Lung (tissue), 12 donors: ENCODE results near the gene ADGRE3. TPM values are rescaled to one million over a fixed set of nuclear protein-coding genes. Genes with fewer than 3 reads are reported as not detected.
"Not testable (repeated sequence)": the region's sequence is repeated elsewhere in the genome, so short reads cannot be mapped to it uniquely, and the experiment has no call there.

Experiments
- ATAC-seq: fragments of 200-7000 bp; cut with Tn5 transposase; one replicate; pipeline ENCODE4 v1.9.1; 2020; ENCODE audit warnings: moderate number of reproducible peaks; ENCODE audit not compliant: insufficient read depth, low FRiP score
- DNase-seq, 3 donors: peaks; one replicate each; pipeline ENCODE4 v3.0.0-alpha.2; 2013 to 2017
- H3K27ac ChIP-seq, 2 donors: one replicate each; pipeline ENCODE4 v1.5.1; 2013; ENCODE audit warnings: mild to moderate bottlenecking in 2 of 2, moderate library complexity in 2 of 2, control low read depth in 1 of 2, inconsistent platforms in 1 of 2, low read depth in 1 of 2, low read length in 1 of 2
- H3K27me3 ChIP-seq, 3 donors: one replicate each; pipeline ENCODE4 v1.5.1; 2013; ENCODE audit warnings: low read length in 2 of 3; ENCODE audit not compliant: control insufficient read depth in 3 of 3, insufficient read depth in 3 of 3
- H3K36me3 ChIP-seq, 4 donors: one replicate each; pipeline ENCODE4 v1.5.1; 2013; ENCODE audit warnings: low read length in 4 of 4, mild to moderate bottlenecking in 1 of 4, moderate library complexity in 1 of 4; ENCODE audit not compliant: control insufficient read depth in 4 of 4, insufficient read depth in 4 of 4
- H3K4me1 ChIP-seq, 5 donors: one replicate each; pipeline ENCODE4 v1.5.1; 2013; ENCODE audit warnings: low read length in 5 of 5, mild to moderate bottlenecking in 2 of 5, moderate library complexity in 1 of 5; ENCODE audit not compliant: control insufficient read depth in 5 of 5, insufficient read depth in 5 of 5
- H3K4me3 ChIP-seq: one replicate; pipeline ENCODE4 v1.5.1; 2013; ENCODE audit warnings: mild to moderate bottlenecking, control low read depth, moderate library complexity
- H3K9ac ChIP-seq, 2 donors: one replicate each; pipeline ENCODE4 v1.5.1; 2013; ENCODE audit warnings: low read length in 2 of 2, control low read depth in 1 of 2; ENCODE audit not compliant: insufficient read depth in 1 of 2
- H3K9me3 ChIP-seq, 4 donors: one replicate each; pipeline ENCODE4 v1.5.1; 2013; ENCODE audit warnings: low read length in 3 of 4, mild to moderate bottlenecking in 1 of 4, moderate library complexity in 1 of 4; ENCODE audit not compliant: control insufficient read depth in 4 of 4, insufficient read depth in 3 of 4
- CTCF ChIP-seq: IDR thresholded peaks from 2 replicates; pipeline ENCODE4 v1.5.1; 2012; ENCODE audit warnings: mild to moderate bottlenecking; ENCODE audit errors: control extremely low read depth, extremely low read depth
- WGBS, 2 donors: extraction: QIAGEN DNeasy Blood & Tissue Kit; methylation state at CpG; one replicate each; pipeline ENCODE4 v1.1.7; 2013; 5-methylcytosine and 5-hydroxymethylcytosine counted together
- polyA plus RNA-seq, 2 donors: library from polyadenylated mRNA; stranded (reverse); fragments of 200-250 nt; gene quantifications; one replicate each; pipeline ENCODE4 v1.2.1, GENCODE V29; 2013
- total RNA-seq, 2 donors: library from RNA; depleted of rRNA in 1 of 2; stranded (reverse); fragments of >200 nt in 1 of 2; gene quantifications; one replicate each; pipeline ENCODE4 v1.2.1, GENCODE V29; 2014 to 2021
- donor health status: control.
- donor health status: control.
- donor health status: Bipolar disorder and iron deficiency.
- donor health status: healthy.
- donor health status: DM: yes; HTN: yes; CAD: no.

The ADGRE3 gene
- total and polyA plus RNA-seq, 4 donors: 1.5 to 2.1 (median 1.7) TPM

- H3K9ac ChIP-seq: no peak overlapping the region
- no peak overlapping the region for H3K4me3 ChIP-seq
- 59 to 83% methylated on average over 2 of the region's 2 CpGs for WGBS, 2 donors
- no peak for TF ChIP-seq CTCF
- no peaks in the 10 kb centered on the region for H3K4me1 ChIP-seq
- H3K9me3 ChIP-seq: peaks cover 0 to 9% (median 1%) of the 10 kb centered on the region in 4 donors
- ATAC-seq: no peak
- H3K27me3 ChIP-seq: no peaks in the 10 kb centered on the region
- no peak for DNase-seq
- H3K36me3 ChIP-seq: no peaks in the 10 kb centered on the region
- H3K27ac ChIP-seq: no peak overlapping the region
Observed at GRCh38 chr19:14603990-14604387, 70.7 kb downstream of the ADGRE3 start.

- TF ChIP-seq CTCF: no peak
- Histone ChIP-seq H3K4me1 (no peaks in the 10 kb centered on the region), H3K9me3 (peaks cover 0 to 9% (median 1%) of the 10 kb centered on the region in 4 donors), H3K36me3 (no peaks in the 10 kb centered on the region), H3K27ac (no peak overlapping the region), H3K4me3 (no peak overlapping the region), H3K27me3 (no peaks in the 10 kb centered on the region), H3K9ac (no peak overlapping the region)
- ATAC-seq (no peak), DNase-seq (no peak)
- WGBS, 2 donors: 90 to 94% methylated on average over 8 of the region's 8 CpGs
Observed at GRCh38 chr19:14599548-14600147, 75.0 kb downstream of the ADGRE3 start.

GRCh38 chr19:14595558-14595957 is 79.1 kb downstream of the ADGRE3 start:
- WGBS, 2 donors: 91 to 93% methylated on average over 3 of the region's 3 CpGs
- no peak for ATAC-seq
- Histone ChIP-seq H3K36me3 (no peaks in the 10 kb centered on the region), H3K27me3 (no peaks in the 10 kb centered on the region), H3K9me3 (peaks cover 0 to 4% (median 1%) of the 10 kb centered on the region in 4 donors), H3K4me1 (no peaks in the 10 kb centered on the region), H3K4me3 (no peak overlapping the region), H3K27ac (no peak overlapping the region), H3K9ac (no peak overlapping the region)
- no peak for TF ChIP-seq CTCF
- DNase-seq: no peak

- ATAC-seq, H3K27me3 ChIP-seq, H3K9ac ChIP-seq, H3K4me3 ChIP-seq, H3K9me3 ChIP-seq, H3K36me3 ChIP-seq, DNase-seq, H3K27ac ChIP-seq, H3K4me1 ChIP-seq: not testable (repeated sequence)
- 55 to 75% methylated on average over 4 of the region's 4 CpGs for WGBS, 2 donors
Observed at GRCh38 chr19:14589433-14589832, 85.2 kb downstream of the ADGRE3 start.

GRCh38 chr19:14585187-14585586 is 89.5 kb downstream of the ADGRE3 start:
- DNase-seq, H3K4me1 ChIP-seq, ATAC-seq, H3K36me3 ChIP-seq, H3K9me3 ChIP-seq, H3K27me3 ChIP-seq, H3K27ac ChIP-seq, H3K9ac ChIP-seq, H3K4me3 ChIP-seq: not testable (repeated sequence)
- 63 to 73% methylated on average over 3 of the region's 3 CpGs for WGBS, 2 donors

DNA sequence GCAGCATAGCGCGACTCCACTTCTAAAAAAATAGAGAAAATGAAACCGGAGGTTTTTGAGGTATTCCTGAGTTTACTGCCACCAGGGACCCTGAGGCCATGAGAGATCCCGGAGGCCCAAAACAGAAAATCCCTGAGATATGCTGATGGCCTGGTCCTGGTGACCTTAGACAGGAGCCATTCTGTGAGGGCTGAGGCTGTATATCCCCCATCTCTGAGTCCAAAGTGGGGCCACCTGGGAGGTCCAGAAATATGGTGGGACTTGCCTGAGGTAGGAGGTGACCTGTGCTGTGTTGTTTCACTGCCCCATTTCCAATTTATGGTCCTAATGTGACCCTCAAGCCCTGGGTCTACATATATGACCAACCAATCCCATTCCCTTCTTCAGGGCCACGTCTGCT is 90.3 kb downstream of the ADGRE3 start:
- H3K4me1 ChIP-seq, H3K4me3 ChIP-seq, H3K9me3 ChIP-seq, DNase-seq, H3K9ac ChIP-seq, H3K27ac ChIP-seq, H3K27me3 ChIP-seq, ATAC-seq, H3K36me3 ChIP-seq: not testable (repeated sequence)
- WGBS, 2 donors: 90 to 96% methylated on average over 4 of the region's 5 CpGs
